GM10266 (cell line): ENCODE results near the gene MLLT6.

Source experiments
- DNase-seq: peaks from one replicate; pipeline ENCODE4 v3.0.0; 2012; ENCODE audit errors: extremely low spot score
- CTCF ChIP-seq: IDR thresholded peaks from 2 replicates; pipeline ENCODE4 v1.5.1; 2012; ENCODE audit warnings: mild to moderate bottlenecking, low read depth; ENCODE audit not compliant: control insufficient read depth, insufficient read depth; ENCODE audit errors: missing control alignments

MLLT6 gene

DNA sequence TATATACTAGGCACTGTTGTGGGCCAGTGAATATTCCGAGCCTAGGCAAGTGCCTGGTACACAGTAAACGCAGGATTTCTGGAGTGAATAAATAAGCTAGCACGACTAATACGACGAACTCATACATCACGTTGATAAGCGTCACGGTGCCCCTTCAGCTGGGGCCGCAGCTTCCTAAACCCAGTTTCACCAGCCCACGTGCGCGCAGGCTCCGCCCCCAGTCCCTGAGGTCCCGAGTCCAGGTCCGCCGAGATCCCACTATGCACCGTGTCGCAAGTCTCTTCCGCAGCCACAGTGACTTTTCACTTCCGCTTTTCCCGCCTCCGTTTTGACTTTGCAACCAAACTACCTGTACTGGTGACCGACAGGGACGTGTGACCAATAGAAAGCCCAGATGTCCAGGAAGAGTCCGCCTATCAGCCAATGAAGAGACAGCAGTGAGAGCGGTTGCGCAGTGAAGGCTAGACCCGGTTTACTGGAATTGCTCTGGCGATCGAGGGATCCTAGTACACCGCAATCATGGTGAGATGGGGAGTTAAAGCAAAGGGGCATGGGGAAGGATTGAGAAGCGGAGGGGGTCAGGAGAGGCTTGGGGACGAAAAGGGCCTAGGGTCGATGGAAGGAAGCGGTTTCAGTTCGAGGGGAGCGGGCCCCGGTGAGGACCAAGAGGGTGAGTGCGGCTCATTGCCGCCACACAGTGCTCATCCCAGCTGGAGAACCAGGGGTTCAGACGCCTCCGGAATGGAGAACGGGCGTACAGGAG is 47.4 kb downstream of the MLLT6 start, which contains the start of gene PSMB3:
PSMB3 (plus strand) TSS at position 434 of the 763 bp plus-strand sequence; CDS start at position 520, 86 bp downstream.
- DNase-seq, result peak; percentile 95
- TF ChIP-seq CTCF, result no peak

GRCh38 chr17:38753071-38753506 is 48.0 kb downstream of the MLLT6 start:
- no peak for DNase-seq
- TF ChIP-seq CTCF, result no peak

- no peak for DNase-seq
- TF ChIP-seq CTCF, result peak; percentile 44
These were observed 56.5 kb downstream of the MLLT6 start for GRCh38 chr17:38761612-38762011.

- no peak for TF ChIP-seq CTCF
- DNase-seq, result no peak
These were observed 57.2 kb downstream of the MLLT6 start for GRCh38 chr17:38762231-38762630.

DNA sequence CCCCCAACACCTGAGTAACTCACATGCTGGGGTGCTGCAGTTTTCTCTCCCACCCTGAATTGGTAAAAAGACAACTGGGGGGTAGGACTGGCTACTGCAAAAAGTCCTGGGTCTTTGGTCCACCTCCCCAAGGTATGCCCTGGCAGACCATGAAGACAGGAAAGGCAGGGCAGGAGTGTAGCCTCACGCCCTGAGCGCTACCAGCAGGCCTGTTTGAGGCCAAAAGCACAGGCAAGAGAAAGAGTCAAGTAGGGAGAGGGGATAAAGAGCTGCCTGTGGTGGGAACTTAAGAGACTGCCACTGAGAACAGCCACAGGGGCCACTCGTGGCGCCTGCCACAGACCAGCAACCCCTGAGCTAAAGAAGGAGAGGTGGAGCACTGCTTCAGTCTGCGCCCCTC is 61.3 kb downstream of the MLLT6 start:
- DNase-seq, result no peak
- no peak for TF ChIP-seq CTCF

DNA sequence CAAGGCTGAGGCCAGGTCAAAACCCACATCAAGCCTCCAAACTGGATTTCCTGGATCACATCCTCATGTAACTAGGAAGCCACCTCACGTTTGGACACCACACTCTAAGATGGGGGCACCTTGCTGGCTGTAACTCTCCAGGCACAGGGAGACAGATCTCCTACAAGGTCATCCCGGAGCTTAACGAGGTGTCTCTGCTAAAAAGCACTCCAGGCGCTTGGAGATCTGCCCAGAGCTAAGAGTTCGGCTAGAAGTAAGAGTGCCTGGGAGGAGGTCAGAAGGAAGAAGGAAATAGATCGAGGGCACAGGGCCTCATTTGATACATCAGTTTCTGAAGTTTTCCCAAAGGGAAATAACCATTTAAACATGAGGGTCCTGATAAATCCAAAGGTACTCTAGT is 63.3 kb downstream of the MLLT6 start:
- no peak for DNase-seq
- no peak for TF ChIP-seq CTCF

- no peak for TF ChIP-seq CTCF
- no peak for DNase-seq
These were observed 68.2 kb downstream of the MLLT6 start for GRCh38 chr17:38773258-38773657.
